OCI-LY1 (cell line): ENCODE data around the gene PCBP3.

ENCODE experiments used
- H2AFZ ChIP-seq: fragments of 200-600 bp; sonication (generic), shearing (Covaris generic); 2 replicates; pipeline ENCODE4 v1.6.0; 2014; ENCODE audit warnings: antibody characterized with exemption, mild to moderate bottlenecking, low read length
- H3F3A ChIP-seq: fragments of 200-600 bp; sonication (generic), shearing (Covaris generic); 2 replicates; pipeline ENCODE4 v1.6.0; 2014; ENCODE audit warnings: mild to moderate bottlenecking, antibody characterized with exemption, low read length, moderate library complexity; ENCODE audit not compliant: insufficient read depth
- H3K27ac ChIP-seq: fragments of 200-600 bp; sonication (generic); 2 replicates; pipeline ENCODE4 v1.5.1; 2014; ENCODE audit warnings: low read length, mixed run types, mild to moderate bottlenecking, low read depth; ENCODE audit not compliant: poor library complexity, severe bottlenecking
- H3K27me3 ChIP-seq: fragments of 200-600 bp; sonication (generic); 2 replicates; pipeline ENCODE4 v1.6.0; 2014; ENCODE audit warnings: antibody characterized with exemption, mild to moderate bottlenecking, low read length, moderate library complexity; ENCODE audit not compliant: insufficient read depth
- H3K36me3 ChIP-seq: fragments of 200-600 bp; sonication (generic); 2 replicates; pipeline ENCODE4 v1.6.1; 2014; ENCODE audit warnings: mild to moderate bottlenecking, antibody characterized with exemption, low read length, moderate library complexity, mixed read lengths; ENCODE audit not compliant: insufficient read depth
- H3K4me1 ChIP-seq: fragments of 200-600 bp; sonication (generic); 2 replicates; pipeline ENCODE4 v1.5.1; 2014; ENCODE audit warnings: mild to moderate bottlenecking, low read length, moderate library complexity; ENCODE audit not compliant: insufficient read depth, severe bottlenecking
- H3K4me2 ChIP-seq: fragments of 200-600 bp; sonication (generic), shearing (Covaris generic); 2 replicates; pipeline ENCODE4 v1.6.1; 2014; ENCODE audit warnings: low read length
- H3K4me3 ChIP-seq: fragments of 200-600 bp; sonication (generic); 2 replicates; pipeline ENCODE4 v1.5.1; 2014; ENCODE audit warnings: low read length, low read depth, mild to moderate bottlenecking, mixed read lengths; ENCODE audit not compliant: poor library complexity, severe bottlenecking
- H3K79me2 ChIP-seq: fragments of 200-600 bp; shearing (Covaris generic); 2 replicates; pipeline ENCODE4 v1.6.1; 2016; ENCODE audit warnings: mixed run types, low read length, mixed read lengths; ENCODE audit not compliant: insufficient read depth
- H3K9ac ChIP-seq: fragments of 200-600 bp; sonication (generic), shearing (Covaris generic); 2 replicates; pipeline ENCODE4 v1.6.1; 2014; ENCODE audit warnings: mild to moderate bottlenecking, low read length, mixed read lengths
- H3K9me2 ChIP-seq: fragments of 200-600 bp; sonication (generic), shearing (Covaris generic); 2 replicates; pipeline ENCODE4 v1.6.1; 2014; ENCODE audit warnings: low read depth, mild to moderate bottlenecking, low read length, mixed read lengths
- H3K9me3 ChIP-seq: fragments of 200-600 bp; shearing (Covaris generic); 2 replicates; pipeline ENCODE4 v1.6.1; 2014; ENCODE audit warnings: low read length, mixed read lengths
- H4K20me1 ChIP-seq: fragments of 200-600 bp; sonication (generic), shearing (Covaris generic); 2 replicates; pipeline ENCODE4 v1.6.0; 2016; ENCODE audit warnings: mild to moderate bottlenecking, low read length; ENCODE audit not compliant: insufficient read depth
- EZH2 ChIP-seq: fragments of 200-600 bp; sonication (generic), shearing (Covaris generic); IDR thresholded peaks from 2 replicates; pipeline ENCODE4 v1.8.0; 2017; ENCODE audit warnings: borderline replicate concordance, mixed run types, mild to moderate bottlenecking, antibody characterized with exemption, low read length, moderate library complexity, mixed read lengths
- TF ChIP-seq, protein P1 (sequence below): fragments of 200-600 bp; sonication (generic), shearing (Covaris generic); IDR thresholded peaks from 2 replicates; pipeline ENCODE4 v1.5.1; 2017; ENCODE audit warnings: mild to moderate bottlenecking, antibody characterized with exemption, low read length, moderate library complexity, mixed read lengths

Gene PCBP3

GRCh38 chr21:45823100-45823681 lies 179.7 kb downstream of the PCBP3 start:
- no peak for TF ChIP-seq EZH2
- TF ChIP-seq, protein P1, sequence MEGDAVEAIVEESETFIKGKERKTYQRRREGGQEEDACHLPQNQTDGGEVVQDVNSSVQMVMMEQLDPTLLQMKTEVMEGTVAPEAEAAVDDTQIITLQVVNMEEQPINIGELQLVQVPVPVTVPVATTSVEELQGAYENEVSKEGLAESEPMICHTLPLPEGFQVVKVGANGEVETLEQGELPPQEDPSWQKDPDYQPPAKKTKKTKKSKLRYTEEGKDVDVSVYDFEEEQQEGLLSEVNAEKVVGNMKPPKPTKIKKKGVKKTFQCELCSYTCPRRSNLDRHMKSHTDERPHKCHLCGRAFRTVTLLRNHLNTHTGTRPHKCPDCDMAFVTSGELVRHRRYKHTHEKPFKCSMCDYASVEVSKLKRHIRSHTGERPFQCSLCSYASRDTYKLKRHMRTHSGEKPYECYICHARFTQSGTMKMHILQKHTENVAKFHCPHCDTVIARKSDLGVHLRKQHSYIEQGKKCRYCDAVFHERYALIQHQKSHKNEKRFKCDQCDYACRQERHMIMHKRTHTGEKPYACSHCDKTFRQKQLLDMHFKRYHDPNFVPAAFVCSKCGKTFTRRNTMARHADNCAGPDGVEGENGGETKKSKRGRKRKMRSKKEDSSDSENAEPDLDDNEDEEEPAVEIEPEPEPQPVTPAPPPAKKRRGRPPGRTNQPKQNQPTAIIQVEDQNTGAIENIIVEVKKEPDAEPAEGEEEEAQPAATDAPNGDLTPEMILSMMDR, result no peak
- H3K9me3 ChIP-seq, result no peaks in the 10 kb centered on the region
- H4K20me1 ChIP-seq, result no peaks in the 10 kb centered on the region
- H3K9ac ChIP-seq, result no peak overlapping the region
- H3K4me3 ChIP-seq, result no peak overlapping the region
- no peak overlapping the region for H3K4me2 ChIP-seq
- H2AFZ ChIP-seq, result no peak overlapping the region
- no peaks in the 10 kb centered on the region for H3F3A ChIP-seq
- no peaks in the 10 kb centered on the region for H3K9me2 ChIP-seq
- no peaks in the 10 kb centered on the region for H3K79me2 ChIP-seq
- no peak overlapping the region for H3K27ac ChIP-seq
- no peaks in the 10 kb centered on the region for H3K27me3 ChIP-seq
- no peaks in the 10 kb centered on the region for H3K4me1 ChIP-seq
- no peaks in the 10 kb centered on the region for H3K36me3 ChIP-seq

DNA sequence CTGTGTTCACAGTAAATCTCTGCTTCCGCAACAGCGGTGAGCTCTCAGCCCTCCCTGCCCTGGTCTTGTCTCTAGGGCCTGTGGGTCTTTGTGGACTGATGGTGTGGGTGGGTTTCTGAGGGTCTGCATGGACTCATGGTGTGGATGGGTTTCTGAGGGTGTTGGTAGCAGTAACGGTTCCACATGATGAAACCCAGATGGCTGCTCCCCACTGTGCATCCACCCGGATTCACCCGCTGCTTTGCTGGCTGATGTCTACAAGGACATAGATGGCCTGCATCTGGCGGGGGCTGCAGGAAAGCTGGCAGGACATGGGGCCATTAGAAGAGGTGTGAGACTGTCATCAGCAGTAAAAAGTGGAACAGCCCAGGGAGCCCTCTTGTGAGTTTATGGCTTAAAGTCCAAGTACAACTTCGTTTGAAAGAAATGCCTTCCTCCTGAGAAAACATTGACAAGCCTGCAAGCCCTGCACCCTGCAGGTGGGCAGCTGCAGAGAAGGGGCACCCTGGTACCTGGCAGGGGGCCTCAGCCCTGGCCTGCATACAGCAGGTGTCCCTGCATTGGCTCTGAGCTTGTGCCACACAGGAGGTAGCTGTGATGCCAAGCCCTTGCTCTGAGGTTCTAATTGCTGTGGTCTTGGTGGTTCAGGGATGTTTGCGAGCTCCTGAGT lies 181.2 kb downstream of the PCBP3 start:
- Histone ChIP-seq H3K4me1 (no peaks in the 10 kb centered on the region), H3K27me3 (no peaks in the 10 kb centered on the region)
- no peak for TF ChIP-seq EZH2
- TF ChIP-seq, protein P1, result no peak

DNA sequence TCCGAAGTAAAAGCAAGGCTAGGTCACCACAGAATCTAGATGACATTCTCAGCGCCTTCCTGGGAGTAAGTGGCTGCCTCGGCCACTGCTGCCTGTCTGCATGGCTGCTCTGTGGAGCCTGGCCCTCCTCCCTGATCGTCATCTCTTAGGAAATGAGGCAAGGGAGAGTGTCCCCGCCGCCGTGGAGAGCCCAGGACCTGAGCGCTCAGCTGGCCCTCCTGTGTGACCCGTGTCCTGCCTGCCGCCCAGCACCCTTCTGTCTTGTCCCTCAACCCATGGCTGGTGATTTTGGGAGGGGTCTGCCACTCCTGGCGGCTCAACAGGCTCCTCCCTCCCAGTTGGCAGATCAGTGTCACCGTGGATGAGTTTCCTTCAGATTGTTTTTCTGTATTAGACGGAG lies 181.7 kb downstream of the PCBP3 start:
- Histone ChIP-seq H2AFZ (no peak overlapping the region), H3K9ac (no peak overlapping the region), H3K36me3 (no peaks in the 10 kb centered on the region), H3K27me3 (no peaks in the 10 kb centered on the region), H4K20me1 (no peaks in the 10 kb centered on the region), H3K9me2 (no peaks in the 10 kb centered on the region), H3F3A (no peaks in the 10 kb centered on the region), H3K79me2 (no peaks in the 10 kb centered on the region), H3K4me2 (no peak overlapping the region), H3K4me3 (no peak overlapping the region), H3K9me3 (no peaks in the 10 kb centered on the region), H3K4me1 (no peaks in the 10 kb centered on the region), H3K27ac (no peak overlapping the region)
- TF ChIP-seq EZH2, result no peak
- TF ChIP-seq, protein P1, result no peak

More for the DNA sequence above, 181.2 kb downstream of the PCBP3 start:
- H3K4me3 ChIP-seq, result no peak overlapping the region
- H4K20me1 ChIP-seq, result no peaks in the 10 kb centered on the region
- no peak overlapping the region for H3K9ac ChIP-seq
- H3K9me2 ChIP-seq, result no peaks in the 10 kb centered on the region
- H3F3A ChIP-seq, result no peaks in the 10 kb centered on the region
- H3K27ac ChIP-seq, result no peak overlapping the region
- H3K36me3 ChIP-seq, result no peaks in the 10 kb centered on the region
- no peak overlapping the region for H3K4me2 ChIP-seq
- no peaks in the 10 kb centered on the region for H3K9me3 ChIP-seq
- no peak overlapping the region for H2AFZ ChIP-seq
- H3K79me2 ChIP-seq, result no peaks in the 10 kb centered on the region
